Inflammatory macrophage treated with lipopolysaccharide for 4 hours (primary cell): ENCODE results near the gene THADA.
"Not testable (repeated sequence)": the region's sequence is repeated elsewhere in the genome, so short reads cannot be mapped to it uniquely, and the experiment has no call there.

Source experiments
- DNase-seq: peaks from one replicate; pipeline ENCODE4 v3.0.0-alpha.2; 2020

THADA gene

DNA sequence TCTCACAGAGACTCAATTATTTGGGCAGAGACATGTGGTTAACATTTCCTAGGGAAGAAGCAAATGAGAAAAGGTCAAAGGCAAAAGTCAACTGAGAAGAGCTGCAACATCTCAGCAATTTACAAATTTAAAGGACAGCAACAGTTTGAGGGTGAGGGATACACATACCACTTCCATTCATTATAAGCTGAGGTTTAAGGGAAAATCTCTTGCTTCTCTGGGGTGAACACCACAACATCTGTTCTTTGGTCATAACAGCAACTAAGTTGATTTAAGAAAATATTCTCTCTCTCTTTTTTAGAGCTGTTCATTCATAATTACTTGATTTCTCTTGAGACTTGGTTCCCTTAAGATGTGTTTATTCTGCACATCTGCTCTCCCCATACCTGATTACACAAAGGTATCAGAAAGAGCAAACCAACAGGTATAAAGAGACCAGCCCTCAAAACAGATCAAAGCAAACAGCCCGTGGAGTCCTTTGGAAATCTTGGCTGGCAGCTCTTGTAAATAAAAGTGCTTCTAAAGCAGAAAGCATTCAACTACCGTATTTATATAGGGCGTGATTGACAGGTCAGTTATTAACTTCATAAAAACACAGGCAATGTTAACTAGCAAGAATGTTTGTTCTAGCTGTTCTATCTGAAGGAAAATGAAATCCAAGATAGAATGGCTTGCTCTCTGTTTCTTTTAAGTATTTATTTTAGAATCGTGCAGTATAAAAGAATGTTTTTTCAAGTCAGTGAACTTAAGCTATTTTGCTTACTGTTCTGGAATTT lies 132.8 kb downstream of the THADA start:
- no peak for DNase-seq

DNA sequence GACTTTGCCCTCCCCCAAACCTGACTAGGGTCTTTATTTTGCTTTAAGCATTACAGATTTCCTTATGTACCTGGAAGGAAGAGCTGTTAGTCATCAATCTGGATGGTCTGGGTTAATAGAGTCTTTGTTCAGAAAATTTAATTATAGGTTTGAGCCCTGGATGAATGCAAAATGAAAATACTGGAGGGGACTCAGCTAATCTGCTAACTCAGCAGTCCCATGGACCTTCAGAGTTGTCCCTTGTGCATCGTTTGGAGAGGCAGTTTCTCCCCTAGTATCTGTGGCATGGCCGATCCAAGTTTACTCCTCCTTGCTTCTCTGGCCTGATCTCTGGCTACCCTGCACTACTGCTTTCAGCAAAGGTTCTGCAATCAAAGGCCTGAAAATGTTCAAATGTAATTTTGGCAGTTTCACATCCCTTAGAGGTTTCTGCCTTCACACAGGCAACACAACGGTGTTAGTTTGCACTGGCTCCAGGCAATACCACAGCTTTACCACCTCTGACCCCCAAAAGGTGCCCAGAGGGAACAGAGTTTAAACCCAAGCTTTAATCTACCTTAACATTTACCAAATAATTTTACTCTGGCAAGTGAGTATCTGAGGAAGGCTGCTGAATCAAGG lies 134.3 kb downstream of the THADA start:
- DNase-seq, result peak; percentile 66

DNA sequence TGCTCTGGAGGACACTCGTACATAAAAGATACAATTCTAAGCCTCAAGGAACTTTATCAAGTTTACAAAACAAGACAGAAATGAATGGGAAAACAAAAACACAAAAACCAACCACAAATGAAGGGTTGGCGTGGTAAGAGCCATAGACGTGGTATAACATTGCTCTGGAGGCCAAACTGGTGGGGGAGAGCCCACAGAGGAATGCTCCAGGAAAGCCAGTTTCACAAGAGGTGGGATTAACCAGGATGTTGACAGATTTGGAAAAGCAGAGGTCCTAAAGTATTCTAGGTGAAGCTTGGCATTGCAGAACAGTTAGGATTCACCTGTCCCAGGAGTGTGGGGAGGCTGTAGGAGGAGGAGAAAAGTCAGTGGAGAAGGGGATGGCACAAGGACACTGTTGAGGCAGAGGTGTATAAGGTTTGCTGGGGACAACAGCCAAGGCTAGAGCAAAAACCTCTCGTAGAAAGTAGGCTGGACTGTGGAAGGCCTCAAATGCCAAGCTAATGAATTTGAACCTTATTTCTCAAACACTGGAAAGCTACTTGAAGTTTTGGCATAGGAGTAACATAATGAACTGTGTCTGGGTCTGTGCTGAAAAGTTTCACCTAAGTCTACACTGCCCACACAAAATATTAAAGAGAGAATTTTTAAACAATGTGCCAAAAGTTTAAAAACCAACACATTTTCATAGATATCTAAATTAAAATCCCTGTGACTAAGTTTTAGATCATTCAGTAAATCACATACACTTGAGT lies 135.1 kb downstream of the THADA start:
- no peak for DNase-seq

DNA sequence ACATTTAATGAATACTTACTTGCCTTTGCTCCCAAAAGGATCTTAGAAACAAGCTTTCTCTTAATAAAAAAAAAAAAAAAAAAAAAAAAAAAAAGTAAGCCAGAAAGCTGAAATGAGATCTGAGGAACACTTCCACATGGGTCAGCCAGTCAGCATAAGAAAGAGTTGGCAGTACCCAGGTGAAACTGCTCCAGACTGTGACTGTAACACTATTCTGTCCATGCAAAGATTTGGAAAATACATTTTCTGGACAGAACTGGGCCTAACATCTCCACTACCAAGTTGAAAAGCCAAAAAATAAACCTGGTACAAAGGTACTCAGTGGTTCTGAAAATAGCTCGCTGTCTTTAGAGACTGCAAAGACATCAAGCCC lies 135.7 kb downstream of the THADA start:
- DNase-seq, result no peak

DNA sequence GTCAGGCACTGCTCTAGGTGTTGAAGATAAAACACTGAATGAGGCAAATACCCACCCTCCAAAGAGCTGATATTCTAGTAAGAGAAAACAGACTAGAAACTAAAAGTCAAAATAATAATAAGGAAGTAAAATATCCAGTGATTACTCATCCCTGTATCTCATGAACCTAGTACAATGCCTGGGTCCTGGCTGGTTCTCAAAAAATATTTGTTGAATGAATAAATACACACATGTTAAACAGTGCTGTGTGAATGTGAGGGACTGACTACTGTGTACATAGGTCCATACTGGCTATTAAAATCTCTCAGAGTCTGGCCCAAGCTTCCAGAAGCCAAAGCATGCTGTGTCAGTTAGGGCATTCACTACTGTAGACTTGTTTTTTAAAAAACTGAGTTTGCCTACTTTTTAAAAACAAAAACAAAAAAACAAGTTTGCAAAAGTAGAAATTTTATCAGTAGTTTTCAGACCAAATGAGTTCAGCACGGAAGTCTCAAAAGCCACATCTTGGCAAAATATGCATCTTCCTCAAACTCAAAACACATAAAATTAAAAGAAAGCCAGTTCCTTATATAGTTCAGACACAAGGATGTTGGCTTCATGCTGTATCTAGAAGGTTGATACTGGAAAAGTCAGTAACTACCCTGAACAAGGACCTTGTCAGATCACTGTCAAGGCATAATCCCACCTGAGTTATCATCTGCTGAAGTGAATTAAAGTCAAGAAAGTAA lies 136.2 kb downstream of the THADA start:
- peak; percentile 78 for DNase-seq

DNA sequence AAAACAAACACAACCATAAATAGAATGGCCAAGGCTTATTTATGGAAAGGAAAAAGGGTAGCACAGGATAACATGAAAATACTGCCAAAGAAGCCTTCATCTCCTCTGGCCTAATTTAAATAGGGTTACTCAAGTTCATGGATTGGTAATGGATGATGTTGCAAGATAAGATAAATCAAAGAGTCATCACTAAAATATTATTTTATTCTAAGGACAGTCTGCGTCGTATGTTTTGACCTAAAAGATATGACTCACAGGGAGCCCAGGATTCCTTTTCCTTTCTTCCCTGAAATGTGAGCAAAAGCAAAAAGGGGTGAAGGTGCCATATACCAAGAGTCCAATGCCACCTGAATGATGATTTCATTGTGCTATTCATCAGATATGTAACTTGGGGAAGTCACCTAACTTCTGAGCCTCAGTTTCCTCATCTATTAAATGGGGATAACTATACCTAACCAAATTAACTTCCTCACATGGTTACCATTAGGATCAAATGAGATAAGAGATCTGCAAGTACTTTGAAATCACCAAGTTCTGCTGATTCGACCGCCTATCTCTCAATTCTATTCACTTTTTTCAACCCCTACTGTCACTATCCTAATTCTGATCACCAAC lies 137.7 kb downstream of the THADA start:
- DNase-seq, result peak; percentile 47

DNA sequence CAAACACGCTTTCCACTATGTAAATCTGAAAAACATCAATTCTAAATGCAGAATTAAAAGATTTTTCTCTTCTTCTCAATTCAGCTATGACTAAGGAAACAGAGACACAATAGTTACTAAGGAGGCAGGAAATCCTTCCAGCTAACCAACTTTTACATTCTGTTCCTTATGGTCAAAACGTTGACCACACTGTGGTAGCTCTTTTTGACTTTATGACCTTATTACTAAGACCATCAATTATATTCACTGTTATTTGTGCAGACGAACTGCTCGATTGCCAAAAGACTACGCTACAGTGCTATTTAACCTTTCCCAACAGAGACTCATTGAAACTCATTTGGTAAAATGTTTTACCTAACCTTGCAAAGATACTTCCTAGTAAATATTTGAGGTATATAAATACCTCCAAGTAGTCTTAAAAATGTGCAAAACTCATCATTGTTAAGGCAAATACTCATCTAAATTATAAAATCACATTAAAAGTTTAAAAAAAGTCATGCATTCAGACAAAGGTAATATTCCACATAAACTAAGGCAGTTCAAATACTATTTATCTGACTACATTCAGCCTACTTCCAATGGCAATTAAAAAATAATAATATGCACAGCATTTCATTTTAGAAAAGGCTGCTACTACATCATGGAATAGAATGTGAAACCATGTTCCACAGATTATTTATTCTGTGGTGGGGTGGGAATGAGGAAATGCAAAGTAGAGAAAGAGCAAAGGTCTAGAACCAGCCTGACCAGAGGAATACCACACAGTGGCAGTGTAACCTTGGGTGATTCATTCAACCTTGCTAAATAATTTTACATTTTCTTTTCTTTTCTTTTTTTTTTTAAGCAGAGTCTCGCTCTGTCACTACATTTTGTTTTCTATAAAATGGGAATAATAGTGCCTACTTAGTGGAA lies 139.9 kb downstream of the THADA start:
- DNase-seq, result peak; percentile 85

DNA sequence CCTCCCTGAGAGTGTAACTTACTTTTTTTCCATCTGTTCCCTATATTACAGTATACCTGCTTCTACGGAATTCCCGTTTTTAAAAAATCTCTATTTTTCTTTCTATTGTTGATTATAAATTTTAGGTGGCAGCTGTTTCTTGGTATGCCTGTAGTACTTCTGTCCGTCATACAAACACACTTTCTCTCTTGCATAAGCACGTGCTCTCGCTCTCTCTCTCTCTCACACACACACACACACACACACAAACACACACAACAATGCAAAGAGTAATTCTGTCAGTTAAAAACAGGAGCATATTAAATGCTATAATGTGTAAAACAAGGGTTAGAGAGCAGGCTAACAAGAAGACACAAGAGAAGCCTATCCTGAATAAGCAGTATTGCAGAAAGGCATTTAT lies 140.5 kb downstream of the THADA start:
- DNase-seq, result no peak

DNA sequence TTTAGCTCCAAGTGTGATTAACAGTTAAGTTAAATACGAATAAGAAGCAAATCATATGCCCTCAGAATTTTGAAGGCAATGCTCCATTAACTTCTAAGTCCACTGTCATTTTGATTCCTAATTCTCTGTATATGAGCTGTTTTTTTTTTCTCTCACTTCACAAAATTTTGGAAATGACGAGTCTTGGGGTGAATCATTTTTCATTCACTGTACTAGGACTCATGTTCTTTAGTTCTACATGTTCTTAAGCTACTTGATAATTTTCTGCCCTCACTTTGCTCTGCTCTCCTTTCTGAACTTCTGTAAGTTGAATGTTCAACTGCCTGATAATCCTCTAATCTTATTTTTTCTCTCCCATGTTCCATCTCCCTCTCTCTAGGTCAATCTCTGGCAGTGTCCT lies 141.0 kb downstream of the THADA start:
- DNase-seq, result no peak

DNA sequence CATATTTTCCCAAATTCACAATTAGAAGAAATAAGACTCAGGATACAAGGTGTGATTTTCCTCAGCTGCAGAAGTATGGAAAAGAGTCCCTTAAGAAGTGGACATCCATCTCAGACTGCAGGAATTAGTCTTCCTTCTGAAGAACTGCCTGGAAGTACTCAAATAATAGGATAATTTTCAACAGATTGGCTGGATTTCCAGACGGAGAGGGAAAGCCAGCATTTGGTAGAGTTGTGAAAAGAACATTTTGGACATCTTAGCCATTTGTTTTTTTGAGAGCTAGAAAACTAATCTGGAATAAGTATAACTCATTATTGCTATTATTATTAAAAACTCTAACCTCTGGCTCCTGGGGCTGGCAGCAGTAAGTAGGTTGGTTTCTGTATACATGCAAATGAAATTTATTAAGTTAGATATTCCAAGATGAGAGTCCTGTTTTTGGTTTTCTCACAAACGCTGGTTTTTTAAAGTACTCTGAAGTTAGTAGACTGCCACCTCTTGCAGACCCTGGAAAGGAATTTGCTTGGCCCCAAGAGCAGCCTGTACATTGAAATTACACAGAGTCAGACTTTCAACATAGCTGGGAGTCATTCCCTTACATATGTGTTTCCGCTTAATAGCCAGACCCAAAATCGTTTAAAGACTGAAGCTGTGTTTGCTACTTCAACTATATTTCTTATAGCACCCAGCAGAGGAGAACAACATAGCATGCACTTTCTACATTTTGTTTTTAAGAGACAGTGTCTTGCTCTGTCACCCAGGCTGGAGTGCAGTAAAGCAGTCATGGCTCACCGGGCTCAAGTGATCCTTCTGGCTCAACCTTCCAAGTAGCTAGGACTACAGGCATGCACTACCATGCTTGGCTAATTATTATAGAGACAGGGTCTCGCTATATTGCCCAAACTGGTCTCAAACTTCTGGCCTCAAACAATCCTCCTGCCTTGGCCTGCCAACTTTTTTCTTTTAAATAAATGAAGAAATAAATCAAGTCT lies 142.4 kb downstream of the THADA start:
- no peak for DNase-seq

DNA sequence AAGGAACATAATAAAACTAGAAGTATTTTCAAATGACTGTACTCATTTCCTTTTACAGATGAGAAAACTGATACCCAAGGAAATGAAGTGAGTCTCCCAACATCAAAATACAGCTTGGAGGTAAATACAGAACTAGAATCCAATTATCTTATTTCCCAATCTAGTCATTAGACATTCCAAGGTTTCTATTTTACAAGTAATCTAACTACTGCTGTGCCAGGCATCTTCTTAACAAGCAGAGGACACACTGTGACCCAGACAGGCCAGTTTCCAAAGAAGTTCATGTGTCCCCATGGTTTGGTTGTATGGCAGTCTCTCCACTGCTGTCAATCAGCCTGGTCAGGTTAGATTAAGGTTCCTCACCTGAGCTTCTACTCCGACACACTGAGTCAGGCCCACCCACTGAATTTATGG lies 143.5 kb downstream of the THADA start:
- DNase-seq, result no peak

DNA sequence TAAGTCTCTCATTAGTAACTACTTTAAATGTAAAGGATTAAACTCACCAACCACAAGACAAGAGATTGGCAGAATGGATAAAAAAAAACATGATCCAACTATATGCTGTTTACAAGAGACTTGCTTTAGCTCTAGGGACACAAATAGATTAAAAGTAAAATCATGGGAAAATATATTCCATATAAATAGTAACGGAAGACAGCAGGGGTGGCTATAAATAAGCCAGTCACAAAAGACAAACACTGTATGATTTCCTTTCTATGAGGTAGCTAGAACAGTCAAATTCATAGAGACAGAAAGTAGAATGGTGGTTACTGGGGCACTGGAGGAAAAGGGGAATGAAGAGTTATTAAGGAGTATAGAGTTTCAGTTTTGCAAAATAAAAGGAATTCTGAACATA lies 145.2 kb downstream of the THADA start:
- DNase-seq, result no peak

DNA sequence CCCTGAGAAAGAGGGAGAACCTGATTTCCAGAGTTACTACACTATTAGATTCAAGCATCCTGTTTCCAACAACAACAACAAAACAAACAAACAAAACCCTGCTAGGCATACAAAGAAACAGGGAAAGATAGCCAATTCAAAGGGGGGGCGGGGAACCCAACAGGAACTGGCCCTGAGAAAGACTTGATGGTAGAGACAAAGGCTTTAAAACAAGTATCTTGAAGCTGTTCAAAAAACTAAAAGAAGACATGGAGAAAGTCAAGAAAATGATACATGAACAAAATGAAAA lies 147.1 kb downstream of the THADA start:
- peak; percentile 45 for DNase-seq

DNA sequence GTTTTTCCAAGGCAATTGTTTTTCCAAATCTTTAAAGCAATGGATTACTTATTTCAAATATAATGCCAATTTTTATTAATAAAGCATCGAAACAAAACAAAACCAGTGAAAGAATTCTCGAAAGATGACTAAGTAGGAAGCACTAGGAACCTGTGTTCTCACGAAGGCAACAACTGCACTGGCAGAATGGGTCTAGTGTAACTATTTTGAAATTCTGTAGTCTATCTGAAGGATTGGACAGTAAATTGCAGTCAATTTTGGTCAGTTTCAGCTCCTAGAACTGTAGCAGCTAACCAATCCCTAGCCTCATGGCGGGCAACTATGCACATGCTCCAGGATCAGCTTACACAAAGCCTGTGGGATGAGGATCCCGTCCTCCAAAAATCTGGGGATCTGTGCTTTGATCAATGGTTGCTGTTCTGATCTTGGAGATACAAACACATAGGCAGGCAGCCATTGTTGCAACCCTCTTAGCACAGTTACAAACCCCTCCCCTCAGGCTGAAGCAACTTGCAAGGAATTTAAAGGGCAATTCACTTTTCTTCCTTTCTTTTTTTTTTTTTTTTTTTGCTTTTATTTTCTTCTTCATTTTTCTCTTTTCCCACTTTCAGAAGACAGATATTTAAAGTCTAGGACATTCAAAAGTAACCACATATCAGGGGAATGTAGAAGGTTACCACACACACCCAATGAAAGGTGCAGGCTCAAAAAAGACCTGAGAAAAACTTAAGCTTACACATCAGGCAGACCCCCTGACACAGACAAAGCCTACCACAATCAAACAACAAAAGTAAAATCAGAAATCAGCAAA lies 147.6 kb downstream of the THADA start:
- DNase-seq, result no peak

DNA sequence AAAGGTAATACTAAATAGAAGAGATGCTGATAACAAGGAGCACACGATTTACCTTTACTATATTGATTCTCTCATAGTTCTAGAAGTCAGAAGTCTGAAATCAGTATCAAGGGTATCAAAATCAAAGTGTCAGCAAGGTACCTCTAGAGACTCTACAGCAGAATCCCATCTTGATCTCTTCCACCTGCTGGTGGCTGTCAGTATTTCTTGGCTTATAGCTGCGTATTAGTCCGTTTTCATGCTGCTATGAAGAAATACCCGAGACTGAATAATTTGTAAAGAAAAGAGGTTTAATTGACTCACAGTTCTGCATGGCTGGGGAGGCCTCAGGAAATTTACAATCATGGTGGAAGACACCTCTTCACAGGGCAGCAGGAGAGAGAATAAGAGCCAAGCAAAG lies 149.1 kb downstream of the THADA start:
- not testable (repeated sequence) for DNase-seq

DNA sequence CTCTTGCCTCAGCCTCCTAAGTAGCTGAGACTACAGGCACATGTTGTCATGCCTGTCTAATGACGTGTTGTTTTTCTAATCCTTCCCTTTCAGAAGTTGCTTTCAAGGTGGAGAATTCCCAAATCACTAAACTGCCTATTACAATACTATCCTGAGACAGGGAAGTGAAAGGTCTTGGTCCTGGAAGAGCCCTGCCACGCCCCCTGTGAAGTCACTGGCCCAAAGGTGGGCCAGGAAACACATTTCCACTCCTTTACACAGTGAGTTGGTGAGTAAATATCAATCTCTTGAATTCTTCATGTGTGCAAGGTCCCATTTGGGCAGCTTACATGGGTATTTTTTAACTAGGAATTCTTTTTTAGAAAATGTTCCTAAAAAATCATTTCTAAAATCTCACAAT lies 150.1 kb downstream of the THADA start:
- no peak for DNase-seq

DNA sequence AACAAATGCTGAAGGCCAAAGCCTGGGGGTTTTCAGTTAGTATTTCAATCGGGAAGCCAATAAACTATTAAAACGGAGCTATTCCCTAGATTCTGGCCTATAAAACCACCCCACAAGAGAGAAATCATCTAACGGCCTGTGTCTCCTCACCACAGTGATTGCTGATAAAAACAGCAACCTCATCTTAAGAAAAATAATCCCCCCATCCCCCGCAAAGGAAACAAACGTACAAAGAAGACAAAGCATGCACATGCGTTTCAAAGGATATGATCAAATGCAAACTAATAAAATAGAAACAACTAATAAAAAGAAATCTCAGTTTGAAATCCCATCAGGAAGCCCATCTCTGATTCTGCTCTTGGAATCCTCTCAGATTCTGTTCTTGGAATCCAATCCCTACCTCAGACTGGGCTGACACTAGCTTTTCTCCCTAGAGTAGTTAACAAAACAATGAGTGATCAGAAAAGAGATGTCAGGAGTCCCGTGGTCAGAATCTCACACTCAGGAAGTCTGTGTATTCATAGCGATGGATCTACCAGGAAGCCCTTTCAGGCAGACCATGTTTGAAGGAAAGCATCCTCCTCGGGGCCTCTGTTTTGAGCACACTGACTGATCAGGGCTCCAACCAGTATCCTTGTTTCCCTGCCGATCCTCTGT lies 150.7 kb downstream of the THADA start:
- no peak for DNase-seq

DNA sequence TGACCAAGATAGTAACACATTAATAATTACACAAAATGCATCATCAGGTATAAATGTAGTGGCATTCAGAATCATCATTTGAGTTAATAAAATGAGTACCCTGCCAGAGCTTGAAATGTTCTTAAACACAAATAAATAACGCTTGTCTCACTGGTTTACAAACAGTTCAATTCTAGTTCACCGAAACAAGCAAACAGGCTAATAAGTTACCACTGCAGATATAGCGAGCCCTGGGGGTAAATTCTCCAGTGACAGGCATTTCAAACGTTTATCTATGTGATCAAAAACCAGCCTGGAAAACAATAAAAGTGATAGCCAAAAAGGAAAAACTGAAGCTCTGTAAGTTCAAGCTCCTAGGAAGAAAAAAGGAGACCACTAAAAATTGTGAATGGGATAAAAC lies 152.6 kb downstream of the THADA start:
- no peak for DNase-seq

DNA sequence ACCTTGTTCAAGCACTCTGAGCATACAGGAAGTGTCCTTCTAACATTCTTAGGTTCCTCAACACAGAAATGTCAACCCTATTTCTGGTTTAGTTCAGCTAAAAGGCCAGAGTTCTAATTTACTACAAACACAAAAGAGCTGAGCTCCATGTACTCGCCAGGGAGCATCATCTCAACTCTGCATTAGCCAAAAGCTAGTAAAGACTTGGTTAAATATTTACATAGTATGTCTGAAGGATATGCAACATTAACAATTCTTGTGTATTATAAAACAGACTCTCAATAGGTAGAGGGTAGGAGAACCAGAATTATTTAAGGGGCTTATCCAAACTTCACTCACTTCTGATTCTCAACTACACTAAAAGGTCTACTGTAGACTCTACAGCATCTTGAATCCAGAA lies 154.6 kb downstream of the THADA start:
- no peak for DNase-seq
